GM11168 (cell line): ENCODE measurements around the gene MAML3.

Source experiments
- in situ Hi-C: fragments of 300-500 bp; cut with MboI; formaldehyde crosslinking; loops from one replicate; pipeline ENCODE4 v1.12.0; 2022; ENCODE audit warnings: low sequenced_read_pairs; ENCODE audit not compliant: unreplicated experiment

Gene MAML3

GRCh38 chr4:139689093-139689722 lies 464.8 kb downstream of the MAML3 start:
- in situ Hi-C loops: no loop called here

GRCh38 chr4:139686988-139687387 lies 467.0 kb downstream of the MAML3 start:
- in situ Hi-C loops: no loop called here

- in situ Hi-C loops: no loop called here
These were observed 467.9 kb downstream of the MAML3 start for GRCh38 chr4:139686130-139686529.

- in situ Hi-C loops: no loop called here
These were observed 468.8 kb downstream of the MAML3 start for GRCh38 chr4:139685180-139685579.

- in situ Hi-C loops: no loop called here
These were observed 469.6 kb downstream of the MAML3 start for GRCh38 chr4:139684351-139684750.

- in situ Hi-C loops: no loop called here
These were observed 471.2 kb downstream of the MAML3 start for GRCh38 chr4:139682741-139683151.

GRCh38 chr4:139682309-139682708 lies 471.7 kb downstream of the MAML3 start:
- in situ Hi-C loops: no loop called here

GRCh38 chr4:139676913-139677585 lies 476.9 kb downstream of the MAML3 start:
- in situ Hi-C loops: no loop called here

- in situ Hi-C loops: no loop called here
These were observed 477.6 kb downstream of the MAML3 start for GRCh38 chr4:139676365-139676764.

- in situ Hi-C loops: no loop called here
These were observed 478.3 kb downstream of the MAML3 start for GRCh38 chr4:139675651-139676050.

GRCh38 chr4:139674875-139675550 lies 479.0 kb downstream of the MAML3 start:
- in situ Hi-C loops: no loop called here

GRCh38 chr4:139672732-139673131 lies 481.3 kb downstream of the MAML3 start:
- in situ Hi-C loops: no loop called here

GRCh38 chr4:139672215-139672614 lies 481.8 kb downstream of the MAML3 start:
- in situ Hi-C loops: no loop called here

- in situ Hi-C loops: no loop called here
These were observed 483.2 kb downstream of the MAML3 start for GRCh38 chr4:139670775-139671174.

GRCh38 chr4:139669890-139670289 lies 484.1 kb downstream of the MAML3 start:
- in situ Hi-C loops: no loop called here

- in situ Hi-C loops: no loop called here
These were observed 484.6 kb downstream of the MAML3 start for GRCh38 chr4:139669335-139669734.

GRCh38 chr4:139668658-139669201 lies 485.3 kb downstream of the MAML3 start:
- in situ Hi-C loops: no loop called here

- in situ Hi-C loops: no loop called here
These were observed 485.9 kb downstream of the MAML3 start for GRCh38 chr4:139668036-139668435.
